ENCODE measurements around the gene HAPSTR1. TPM values are rescaled to one million over a fixed set of nuclear protein-coding genes. Genes with fewer than 3 reads are reported as not detected.

HAPSTR1 gene
- total RNA-seq = 56.7 and 59.0 TPM in 2 replicates

GRCh38 chr16:9090960-9091866 is at the start of gene HAPSTR1:
HAPSTR1 (plus strand) TSS chr16:9091644; CDS start chr16:9092045, 401 bp downstream.

Other genes with a start within 250 kb of the HAPSTR1 start
- gene CARHSP1, start 222.6 kb upstream of the HAPSTR1 start, total RNA-seq = 113 and 166 TPM in 2 replicates
- not detected in 2 replicates for gene LITAFD, start 209.3 kb upstream of the HAPSTR1 start, total RNA-seq
- gene USP7, start 127.7 kb upstream of the HAPSTR1 start, total RNA-seq = 60.6 and 80.6 TPM in 2 replicates